Ramos (cell line): ENCODE data around the gene TECPR1.

Source experiments
- in situ Hi-C: fragments of 300-500 bp; cut with MboI; formaldehyde crosslinking; loops from one replicate; pipeline ENCODE4 v1.14.3; 2022; ENCODE audit warnings: low sequenced_read_pairs; ENCODE audit not compliant: unreplicated experiment

TECPR1 gene

GRCh38 chr7:98170966-98171365 lies 81.1 kb downstream of the TECPR1 start:
- in situ Hi-C loops: no loop called here

GRCh38 chr7:98168904-98169621 lies 83.0 kb downstream of the TECPR1 start:
- in situ Hi-C loops: no loop called here

- in situ Hi-C loops: no loop called here
These were observed 83.7 kb downstream of the TECPR1 start for GRCh38 chr7:98168181-98168903.

- in situ Hi-C loops: no loop called here
These were observed 84.4 kb downstream of the TECPR1 start for GRCh38 chr7:98167653-98168052.

GRCh38 chr7:98166668-98166970 lies 85.4 kb downstream of the TECPR1 start:
- in situ Hi-C loops: no loop called here

- in situ Hi-C loops: no loop called here
These were observed 86.0 kb downstream of the TECPR1 start for GRCh38 chr7:98165827-98166667.
